T-helper 9 cell (primary cell): ENCODE measurements around the gene STK31.
"Not testable (repeated sequence)": the region's sequence is repeated elsewhere in the genome, so short reads cannot be mapped to it uniquely, and the experiment has no call there.

Experiments
- DNase-seq: peaks from one replicate; pipeline ENCODE4 v3.0.0-alpha.2; 2020

Gene STK31

GRCh38 chr7:23714150-23714464 is 4.1 kb downstream of the STK31 start:
- DNase-seq, result no peak

- no peak for DNase-seq
Measured at GRCh38 chr7:23714579-23714978, 4.6 kb downstream of the STK31 start.

DNA sequence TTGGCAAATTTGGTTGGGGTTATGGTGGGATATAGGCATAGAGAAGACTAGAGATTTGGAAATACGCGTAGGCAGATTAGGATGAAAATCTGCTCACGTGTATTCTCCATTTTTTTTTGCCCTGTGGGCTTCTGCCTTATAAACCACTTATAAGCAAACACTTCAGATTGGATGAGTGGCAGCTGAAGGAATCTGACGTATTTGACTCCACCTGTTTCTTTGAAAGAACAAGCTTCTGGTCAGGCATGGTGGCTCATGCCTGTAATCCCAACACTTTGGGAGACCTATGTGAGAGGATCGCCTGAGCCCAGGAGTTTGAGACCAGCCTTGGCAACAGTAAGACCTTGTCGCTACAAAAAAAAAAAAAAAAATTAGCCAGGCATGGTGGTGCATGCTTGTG is 5.1 kb downstream of the STK31 start:
- no peak for DNase-seq

DNA sequence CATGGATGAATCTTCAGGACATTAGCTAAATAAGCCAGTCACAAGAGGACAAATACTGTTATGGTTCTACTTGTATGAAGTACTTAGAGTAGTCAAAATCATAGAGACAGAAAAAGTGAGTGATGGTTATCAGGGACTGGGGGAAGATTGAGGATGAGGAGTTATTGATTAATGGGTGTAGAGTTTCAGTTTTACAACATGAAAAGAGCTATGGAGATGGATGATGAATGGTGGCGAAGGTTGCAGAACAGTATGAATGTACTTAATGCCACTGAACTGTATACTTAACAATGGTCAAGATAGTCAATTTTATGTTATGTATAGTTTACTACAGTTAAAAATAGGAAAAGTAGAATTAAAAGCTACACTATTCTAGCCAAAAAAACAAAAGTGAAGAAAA is 7.8 kb downstream of the STK31 start:
- no peak for DNase-seq

GRCh38 chr7:23721456-23721855 is 11.4 kb downstream of the STK31 start:
- no peak for DNase-seq

DNA sequence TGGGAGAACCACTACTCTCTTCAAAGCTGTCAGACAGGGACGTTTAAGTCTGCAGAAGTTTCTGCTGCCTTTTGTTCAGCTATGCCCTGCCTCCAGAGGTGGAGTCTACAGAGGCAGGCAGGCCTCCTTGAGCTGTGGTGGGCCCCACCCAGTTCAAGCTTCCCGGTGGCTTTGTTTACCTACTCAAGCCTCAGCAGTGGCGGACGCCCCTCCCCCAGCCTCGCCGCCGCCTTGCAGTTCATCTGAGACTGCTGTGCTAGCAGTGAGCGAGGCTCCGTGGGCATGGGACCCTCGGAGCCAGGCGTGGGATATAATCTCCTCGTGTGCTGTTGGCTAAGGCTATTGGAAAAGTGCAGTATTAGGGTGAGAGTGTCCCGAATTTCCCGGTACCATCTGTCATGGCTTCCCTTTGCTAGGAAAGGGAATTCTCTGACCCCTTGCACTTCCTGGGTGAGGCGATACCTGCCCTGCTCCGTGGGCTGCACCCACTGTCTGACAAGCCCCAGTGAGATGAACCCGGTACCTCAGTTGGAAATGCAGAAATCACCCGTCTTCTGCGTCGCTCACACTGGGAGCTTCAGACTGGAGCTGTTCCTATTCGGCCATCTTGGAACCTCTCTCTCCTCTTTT is 12.7 kb downstream of the STK31 start:
- DNase-seq, result not testable (repeated sequence)

GRCh38 chr7:23724113-23724512 is 14.1 kb downstream of the STK31 start:
- DNase-seq, result not testable (repeated sequence)

DNA sequence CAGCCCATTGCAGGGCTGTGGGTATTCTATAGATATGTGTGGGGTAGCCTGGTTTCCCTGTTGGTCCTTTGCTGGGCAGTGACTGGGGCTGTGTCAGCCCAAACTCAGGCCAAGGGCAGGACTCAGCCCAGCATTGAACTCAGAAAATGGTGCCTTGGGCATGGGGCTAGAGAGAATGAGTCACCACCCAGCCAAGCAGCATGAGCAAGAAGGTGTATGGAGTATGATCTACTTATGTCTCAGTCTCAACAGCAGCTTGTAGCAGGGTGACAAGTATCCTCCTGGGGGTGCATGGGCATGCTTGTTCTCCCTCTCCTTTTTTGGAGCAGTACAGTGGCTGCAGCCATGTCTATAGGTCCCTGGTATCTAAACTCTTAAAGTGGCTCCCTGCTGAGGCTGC is 32.0 kb downstream of the STK31 start:
- no peak for DNase-seq

GRCh38 chr7:23743226-23743625 is 33.2 kb downstream of the STK31 start:
- DNase-seq, result no peak

GRCh38 chr7:23746629-23747028 is 36.6 kb downstream of the STK31 start:
- DNase-seq, result no peak

- DNase-seq, result no peak
Measured at GRCh38 chr7:23751852-23752251, 41.8 kb downstream of the STK31 start.

GRCh38 chr7:23758839-23759238 is 48.8 kb downstream of the STK31 start:
- not testable (repeated sequence) for DNase-seq

DNA sequence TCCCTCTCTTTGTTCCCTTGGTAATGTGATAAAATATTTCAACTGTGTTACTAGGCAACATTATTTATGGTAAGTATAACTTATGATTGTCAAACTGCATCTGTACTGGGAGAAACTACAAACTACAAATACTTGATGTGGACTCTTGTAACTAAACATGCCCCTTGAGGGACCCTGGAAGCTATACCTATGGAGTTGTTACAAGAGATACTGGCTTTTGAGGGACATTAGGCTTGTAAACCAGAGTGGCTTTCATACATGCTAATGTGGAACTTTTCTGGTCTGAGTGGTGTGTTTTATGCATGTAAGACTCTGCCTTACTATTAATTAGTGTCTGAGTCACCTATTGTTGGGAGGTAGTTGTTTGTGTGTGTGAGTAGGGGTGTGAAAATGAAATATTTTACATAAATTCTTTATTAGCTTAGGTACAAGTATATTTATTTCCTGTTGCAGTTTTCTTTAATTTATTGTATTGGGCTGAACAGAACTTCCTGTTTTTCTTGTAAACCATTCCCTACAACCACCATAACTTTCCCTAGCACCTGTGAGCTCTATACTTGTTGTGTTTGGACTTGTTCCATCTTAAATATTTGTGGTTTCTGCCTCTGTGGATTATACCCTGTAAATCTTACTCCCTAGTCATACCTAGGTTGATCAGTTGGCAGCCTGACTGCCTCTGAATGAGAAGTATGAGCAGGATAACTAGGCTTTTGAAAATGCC is 49.8 kb downstream of the STK31 start:
- no peak for DNase-seq

- no peak for DNase-seq
Measured at GRCh38 chr7:23765943-23766342, 55.9 kb downstream of the STK31 start.

DNA sequence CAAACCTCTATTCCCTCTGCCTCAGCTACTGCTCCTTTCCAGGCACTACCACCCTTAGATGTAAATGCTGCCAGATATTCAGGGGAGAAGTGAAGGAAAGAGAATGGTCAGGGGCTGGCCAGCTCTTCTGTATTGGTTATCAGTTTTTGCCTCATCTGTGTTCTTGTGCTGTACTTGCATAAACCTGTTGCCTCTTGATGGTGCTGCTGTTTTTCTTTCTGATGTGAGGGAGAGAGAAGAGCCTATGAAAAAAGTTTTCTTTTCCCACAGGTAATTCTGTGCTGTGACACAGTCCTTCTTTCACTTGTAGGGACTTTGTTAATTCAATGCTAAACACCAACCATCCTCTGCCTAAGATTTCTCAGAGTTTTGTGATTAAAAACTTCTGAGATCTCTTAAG is 57.5 kb downstream of the STK31 start:
- no peak for DNase-seq

DNA sequence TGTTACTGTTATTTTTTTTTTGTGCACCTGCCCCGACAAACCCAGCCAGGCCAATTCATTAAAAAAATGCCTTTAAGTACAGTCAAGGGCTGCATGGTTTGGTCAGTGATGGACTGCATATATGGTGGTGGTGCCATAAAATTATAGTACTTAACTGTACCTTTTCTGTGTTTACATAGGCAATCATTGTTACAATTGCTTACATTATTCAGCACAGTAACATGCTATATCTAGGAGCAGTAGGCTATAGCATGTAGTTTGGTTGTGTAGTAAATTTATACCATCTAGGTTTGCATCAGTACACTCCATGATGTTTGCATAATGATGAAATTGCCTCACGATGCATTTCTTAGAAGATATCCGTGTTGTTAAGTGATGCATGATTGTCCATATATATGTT is 58.0 kb downstream of the STK31 start:
- no peak for DNase-seq

GRCh38 chr7:23779185-23779800 is 69.3 kb downstream of the STK31 start:
- not testable (repeated sequence) for DNase-seq

GRCh38 chr7:23783115-23783514 is 73.1 kb downstream of the STK31 start:
- no peak for DNase-seq

DNA sequence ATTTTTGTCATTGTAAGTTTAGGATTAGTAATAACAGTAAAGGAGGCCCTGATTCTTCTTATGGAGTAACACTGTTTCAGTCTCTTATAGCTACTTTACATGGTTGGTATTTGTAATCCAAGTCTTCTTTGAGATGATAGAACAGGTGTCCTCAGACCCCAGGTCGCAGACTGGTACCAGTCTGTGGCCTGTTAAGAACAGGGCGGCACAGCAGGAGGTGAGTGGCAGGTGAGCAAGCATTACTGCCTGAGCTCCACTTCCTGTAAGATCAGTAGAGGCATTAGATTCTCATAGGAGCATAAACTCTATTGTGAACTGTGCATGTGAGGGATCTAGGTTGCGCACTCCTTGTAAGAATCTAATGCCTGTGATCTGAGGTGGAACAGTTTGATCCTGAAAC is 77.3 kb downstream of the STK31 start:
- no peak for DNase-seq

GRCh38 chr7:23788843-23789242 is 78.8 kb downstream of the STK31 start:
- no peak for DNase-seq

DNA sequence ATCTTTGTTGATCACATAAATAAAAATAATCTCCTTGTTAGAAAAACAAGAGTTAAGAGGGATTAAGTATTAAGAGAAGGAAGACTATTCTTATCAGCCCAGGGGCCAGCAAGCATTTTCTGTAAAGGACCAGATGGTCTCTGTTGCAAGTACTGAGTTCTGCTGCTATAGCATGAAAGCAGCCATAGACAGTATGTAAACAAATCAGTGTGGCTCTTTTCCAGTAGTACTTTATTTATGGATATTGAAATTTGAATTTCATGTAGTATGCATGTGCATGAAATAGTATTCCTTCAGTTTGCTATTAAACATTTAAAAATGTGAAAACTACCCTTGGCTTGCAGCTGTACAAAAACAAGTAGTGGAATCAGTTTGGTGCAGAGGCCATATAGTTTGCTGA is 81.7 kb downstream of the STK31 start:
- no peak for DNase-seq

DNA sequence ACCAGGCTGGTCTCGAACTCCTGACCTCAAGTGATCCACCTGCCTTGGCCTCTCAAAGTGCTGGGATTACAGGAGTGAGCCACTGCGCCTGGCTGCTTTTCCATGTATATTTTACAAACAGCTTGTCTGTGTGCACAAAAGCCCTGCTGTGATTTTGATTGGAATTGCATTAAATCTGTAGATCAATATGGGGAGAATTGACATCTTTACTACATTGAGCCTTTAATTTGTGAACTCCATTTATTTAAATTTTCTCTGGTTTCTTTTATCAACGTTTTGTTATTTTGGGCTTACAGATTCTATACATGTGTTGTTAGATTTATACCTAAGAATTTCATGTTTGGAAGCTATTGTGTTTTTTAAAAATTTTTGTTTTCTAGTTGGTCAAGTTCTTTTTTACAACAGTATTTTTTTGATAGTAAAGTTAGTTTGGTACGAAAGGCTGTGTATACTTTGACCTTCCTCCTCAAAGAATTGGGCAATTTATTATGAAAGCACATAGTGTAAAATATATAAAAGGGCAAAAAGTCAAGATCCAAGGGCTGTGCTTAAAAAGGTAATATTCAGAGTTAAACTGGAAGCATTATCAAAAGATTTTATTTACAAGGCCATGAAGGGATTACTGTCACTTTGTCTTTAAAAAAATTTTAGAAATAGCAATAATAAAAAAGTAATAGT is 92.8 kb downstream of the STK31 start:
- no peak for DNase-seq

DNA sequence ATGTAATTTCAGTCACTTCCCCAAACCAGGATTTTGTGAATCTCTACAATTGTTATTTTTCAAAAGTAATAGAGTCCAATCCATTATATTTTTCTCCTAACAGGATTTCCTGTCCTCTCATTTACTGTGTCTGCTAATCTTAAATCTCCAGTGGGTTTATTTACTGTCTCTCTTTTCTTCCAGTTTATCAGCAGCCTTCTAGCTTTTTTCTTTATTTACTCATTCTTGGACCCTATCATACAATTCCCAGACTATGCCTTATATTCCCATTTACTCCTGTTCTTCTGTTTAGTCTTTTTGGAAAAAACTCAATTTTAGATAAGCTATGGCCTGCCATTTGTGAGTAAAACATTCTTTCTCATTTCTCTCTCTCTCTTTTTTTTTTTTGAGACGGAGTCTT is 94.7 kb downstream of the STK31 start:
- no peak for DNase-seq

GRCh38 chr7:23808421-23808820 is 98.4 kb downstream of the STK31 start:
- DNase-seq, result no peak
